ENCODE data around the gene RTL1.

The RTL1 gene
- total RNA-seq = 0 to 0.12 (median 0) reads per million in 4 experiments

DNA sequence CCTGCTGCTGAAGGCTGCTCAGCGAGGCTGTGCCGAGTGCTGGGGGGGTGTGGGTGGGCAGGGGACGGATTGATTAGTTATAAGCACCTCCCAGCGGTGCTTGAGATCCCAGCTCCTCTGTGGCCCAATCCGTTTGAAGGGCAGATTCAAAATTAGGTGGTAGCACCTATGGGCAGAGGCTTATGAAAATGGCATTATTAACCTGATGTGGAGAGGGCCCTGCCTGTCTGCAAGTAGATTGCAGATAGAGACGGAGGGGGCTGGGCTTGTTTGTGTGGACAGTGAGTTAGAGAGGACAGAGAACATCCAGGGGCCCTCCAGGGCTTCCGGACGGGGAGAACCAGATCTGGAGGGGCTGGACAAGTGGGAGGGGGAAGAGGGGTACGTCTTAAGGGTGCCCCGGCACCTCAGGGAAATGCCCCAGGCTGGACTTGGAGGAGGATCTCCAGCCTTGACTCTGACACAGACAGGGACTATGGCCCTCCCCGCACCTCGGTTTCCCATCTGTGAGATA lies at the start of gene RTL1:
Gene RTL1, minus strand, starts transcription at position 51 of the 514 bp plus-strand sequence. CDS start 18,934 bp downstream, outside the sequence.
- no peak for DNase-seq

DNA sequence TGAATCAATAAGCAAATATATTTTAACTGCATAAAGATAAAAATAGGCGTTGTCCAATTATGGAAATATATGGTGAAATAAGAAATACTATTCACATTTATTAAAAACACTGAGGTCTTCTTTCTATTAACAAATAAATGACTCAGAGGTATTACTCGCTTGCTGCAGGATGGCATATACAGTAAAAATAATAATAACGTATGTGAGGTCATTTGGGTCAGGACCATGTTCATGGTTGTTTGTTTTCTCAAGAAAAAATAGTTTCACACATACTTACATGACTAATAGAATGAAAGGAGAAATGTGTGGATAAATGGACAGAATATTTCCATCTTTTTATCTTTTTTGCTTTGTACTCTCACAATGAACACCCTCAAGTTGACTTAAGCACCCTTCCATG lies 46.5 kb upstream of the RTL1 start:
- DNase-seq = no peak

DNA sequence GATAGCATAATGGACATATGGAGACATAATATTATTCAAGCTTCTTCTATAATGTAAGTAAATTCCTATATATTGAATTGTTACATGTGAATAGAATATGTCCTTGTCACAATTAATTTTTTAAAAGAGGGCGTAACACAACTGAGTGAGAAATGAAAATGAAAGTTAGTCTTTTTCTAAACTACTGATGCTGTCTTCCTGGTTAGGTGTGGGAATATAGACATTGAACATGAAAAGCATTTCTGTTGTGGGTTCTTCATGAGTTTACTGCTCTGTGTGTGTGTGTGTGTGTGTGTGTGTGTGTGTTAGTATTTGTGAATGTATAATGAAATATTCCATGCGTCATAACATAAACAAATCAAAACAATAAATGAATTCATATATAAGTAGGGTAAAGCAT lies 40.5 kb upstream of the RTL1 start:
- DNase-seq = no peak

DNA sequence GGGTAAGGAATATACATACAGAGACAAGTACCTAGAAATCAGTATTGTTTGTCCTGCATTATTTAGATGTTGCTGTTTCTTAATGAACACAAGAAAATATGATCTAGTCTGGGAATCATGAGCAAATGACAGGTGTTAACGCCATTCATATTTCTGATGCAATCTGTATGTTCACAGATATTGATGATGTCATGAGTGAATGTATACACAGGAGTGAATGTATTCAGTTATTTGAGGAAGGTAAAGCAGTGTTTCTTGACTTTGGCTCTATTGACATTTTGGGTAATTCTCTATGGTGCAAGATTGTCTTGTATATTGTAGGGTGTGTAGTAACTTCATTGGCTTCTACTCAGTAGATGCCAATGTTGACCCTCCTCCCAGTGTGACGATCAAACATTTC lies 26.7 kb upstream of the RTL1 start:
- no peak for DNase-seq

DNA sequence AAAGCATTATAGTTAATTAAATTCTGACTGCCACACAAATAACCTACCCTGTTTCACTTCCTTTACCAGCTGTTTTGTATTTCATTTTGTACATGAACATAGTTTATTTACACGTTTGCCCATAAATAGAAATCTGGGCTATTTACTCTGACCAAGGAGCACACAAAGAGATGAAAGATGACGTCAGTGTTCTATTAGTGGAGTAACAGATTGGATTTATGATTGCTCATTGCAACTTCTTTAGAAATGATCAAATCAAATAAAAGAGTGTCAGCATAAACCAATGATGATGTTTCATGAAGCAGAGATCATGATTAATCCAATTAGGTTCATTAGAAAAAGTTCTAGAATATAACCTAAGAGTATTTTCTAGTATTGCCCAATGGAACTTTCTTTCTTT lies 12.0 kb upstream of the RTL1 start:
- no peak for DNase-seq

DNA sequence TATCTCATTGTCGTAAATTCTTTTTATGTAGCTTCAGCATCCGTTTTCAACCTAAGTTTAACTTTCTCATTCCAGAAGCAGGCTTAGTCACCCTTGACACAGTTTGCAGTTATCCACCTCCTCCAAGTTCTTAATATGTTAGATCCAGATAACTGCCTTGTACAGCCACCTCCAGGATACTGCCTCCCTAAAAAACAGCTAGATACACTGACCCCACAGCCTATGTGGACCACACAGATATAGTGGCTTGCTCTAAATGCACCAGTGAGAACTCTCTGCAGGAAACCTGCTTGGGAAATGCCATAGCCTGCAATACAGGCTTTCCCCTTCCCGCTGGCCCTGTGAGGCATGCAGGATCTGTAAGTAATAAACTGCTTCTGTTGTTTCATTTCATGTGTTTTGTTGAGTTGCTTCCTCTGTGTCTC lies 11.1 kb upstream of the RTL1 start:
- DNase-seq = no peak

DNA sequence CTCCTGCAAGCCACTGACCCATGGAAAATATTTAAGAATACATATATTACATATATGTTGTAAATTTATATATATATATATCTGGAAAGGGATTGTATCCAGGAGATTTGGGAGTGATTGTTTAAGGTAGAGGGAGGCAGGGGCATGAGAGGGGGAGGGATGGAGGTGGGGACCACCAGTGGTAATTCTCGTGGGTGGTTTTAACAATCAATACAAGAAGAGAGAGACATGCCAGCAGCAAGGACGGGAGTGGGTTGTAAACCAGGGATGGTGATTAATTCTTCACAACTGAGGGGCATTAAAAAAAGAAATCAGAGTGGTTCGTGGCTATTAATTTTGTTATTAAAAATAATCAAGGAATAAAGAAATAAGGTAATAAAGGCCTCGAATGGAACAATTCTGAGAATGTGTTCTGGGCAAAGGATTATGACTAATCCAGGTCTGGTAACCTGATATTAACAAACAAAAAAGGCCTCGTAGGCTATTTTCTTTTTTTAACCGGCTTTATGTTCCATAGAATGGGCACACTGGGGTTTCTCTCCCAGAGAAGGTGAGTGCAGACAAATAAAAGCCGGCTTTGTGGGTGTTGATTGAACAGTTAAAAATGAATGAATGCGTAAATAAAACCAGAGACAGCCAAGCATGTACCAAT lies 8.3 kb upstream of the RTL1 start:
- no peak for DNase-seq

DNA sequence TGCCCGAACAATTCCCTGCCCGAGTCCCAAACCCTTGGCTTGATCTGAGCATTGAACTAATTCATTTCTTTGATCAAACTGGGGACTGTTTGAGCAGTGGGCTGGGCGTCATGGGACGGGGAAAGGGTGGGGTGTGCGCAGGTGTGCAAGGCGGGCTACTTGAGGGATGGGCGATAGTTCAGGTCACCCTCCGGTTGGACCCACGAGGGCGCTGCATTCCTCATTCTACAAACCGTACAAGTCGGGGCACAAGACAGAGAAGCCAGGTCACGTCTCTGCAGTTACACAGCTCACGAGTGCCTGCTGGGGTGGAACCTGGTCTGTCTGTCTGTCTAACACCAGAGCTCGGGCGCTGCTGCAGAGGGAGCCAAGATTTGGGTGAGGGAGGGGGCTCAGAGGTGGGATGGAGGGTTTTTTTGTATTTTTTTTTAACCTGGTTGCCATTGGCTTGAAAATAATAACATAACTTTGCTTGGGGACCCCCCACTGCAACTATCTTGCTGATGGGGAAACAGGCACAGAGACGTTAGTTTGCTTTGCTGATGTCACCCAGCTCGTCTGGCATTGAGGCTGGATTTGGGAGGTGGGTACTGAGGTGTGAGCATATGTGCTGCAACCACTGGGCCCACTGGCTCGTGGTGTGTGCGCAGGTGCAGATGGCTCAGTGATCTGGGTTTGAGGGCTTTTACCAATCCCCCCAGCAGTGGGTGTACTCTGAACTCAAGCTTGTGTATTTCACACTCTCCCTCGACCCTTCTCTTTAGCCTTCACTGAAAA lies 7.6 kb upstream of the RTL1 start:
- DNase-seq = no peak

DNA sequence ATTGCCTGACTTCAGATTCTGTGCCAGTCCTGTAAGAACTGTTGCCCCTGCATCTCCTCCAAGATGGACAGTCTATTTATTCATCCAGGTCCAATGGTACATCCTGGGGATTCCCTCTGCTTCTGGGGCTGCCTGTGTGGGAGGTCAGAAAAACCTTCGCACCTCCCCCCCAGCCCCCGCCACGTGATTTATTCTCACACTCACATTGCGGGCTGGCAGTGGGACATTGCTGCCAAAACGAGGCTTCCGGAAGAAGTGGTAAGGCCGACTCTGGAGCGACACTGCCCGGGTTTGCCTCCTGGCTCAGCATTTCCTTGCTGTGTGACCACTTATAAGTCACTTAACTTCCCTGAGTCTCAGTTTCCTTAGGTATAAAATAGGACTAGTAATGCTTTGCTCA lies 5.9 kb upstream of the RTL1 start:
- DNase-seq = no peak

DNA sequence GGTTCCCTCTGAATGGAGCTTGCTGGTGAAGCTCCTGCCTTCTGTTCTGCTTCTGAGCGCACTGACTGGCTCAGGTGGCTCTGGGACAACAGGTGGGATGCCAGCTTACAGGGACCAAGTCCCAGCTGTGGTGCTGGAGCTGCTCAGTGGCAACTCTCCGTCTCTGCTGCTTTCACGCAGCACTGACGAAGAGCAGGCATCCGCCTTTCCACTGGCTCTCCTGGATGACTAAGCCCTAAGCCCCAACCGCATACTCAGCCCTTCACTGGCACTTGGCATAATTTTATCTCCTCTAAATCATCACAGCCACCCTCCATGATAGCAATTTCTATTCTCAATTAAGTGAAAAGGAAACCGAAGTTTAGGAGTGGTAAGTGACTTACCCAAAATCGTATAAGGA lies 3.7 kb upstream of the RTL1 start:
- no peak for DNase-seq

DNA sequence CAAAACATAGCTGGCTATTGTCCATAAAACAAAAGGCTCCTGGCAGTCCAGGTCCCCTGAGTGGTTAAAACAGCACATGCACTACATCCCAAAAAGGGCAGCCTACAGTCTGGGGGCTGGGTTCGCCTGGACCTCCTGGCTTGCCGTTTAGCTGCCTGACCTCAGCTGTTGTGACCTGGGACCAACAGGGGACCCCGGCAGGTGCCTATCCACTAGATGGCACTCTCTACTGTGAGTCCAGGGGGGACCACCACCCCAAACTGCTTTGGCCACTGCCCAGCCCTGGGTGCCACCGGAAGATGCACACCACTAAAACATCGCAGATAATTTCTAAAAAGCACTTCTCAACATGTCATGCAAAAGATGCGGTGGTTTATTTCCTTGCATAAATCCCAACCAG lies 2.9 kb upstream of the RTL1 start:
- DNase-seq = no peak

DNA sequence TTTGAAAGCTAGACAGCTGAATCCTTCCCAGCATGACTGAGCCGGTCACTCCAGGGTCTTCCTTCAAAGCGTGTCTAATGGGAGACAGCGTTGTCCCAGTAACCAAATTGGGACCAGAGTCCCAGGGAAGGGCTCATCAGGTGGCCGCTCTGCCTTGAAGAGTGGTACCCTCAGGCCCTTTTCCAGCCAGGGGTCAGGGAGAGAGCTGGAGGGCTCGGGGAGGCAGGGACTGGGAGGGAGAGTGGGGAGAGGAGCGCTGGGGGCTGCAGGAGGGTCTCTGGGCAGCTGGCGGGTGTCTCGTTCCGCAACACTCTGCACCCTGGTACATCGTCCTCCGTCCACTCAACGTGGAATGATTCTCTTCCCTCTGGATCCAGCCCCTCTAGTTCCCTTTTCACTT lies 1.6 kb upstream of the RTL1 start:
- DNase-seq = no peak

DNA sequence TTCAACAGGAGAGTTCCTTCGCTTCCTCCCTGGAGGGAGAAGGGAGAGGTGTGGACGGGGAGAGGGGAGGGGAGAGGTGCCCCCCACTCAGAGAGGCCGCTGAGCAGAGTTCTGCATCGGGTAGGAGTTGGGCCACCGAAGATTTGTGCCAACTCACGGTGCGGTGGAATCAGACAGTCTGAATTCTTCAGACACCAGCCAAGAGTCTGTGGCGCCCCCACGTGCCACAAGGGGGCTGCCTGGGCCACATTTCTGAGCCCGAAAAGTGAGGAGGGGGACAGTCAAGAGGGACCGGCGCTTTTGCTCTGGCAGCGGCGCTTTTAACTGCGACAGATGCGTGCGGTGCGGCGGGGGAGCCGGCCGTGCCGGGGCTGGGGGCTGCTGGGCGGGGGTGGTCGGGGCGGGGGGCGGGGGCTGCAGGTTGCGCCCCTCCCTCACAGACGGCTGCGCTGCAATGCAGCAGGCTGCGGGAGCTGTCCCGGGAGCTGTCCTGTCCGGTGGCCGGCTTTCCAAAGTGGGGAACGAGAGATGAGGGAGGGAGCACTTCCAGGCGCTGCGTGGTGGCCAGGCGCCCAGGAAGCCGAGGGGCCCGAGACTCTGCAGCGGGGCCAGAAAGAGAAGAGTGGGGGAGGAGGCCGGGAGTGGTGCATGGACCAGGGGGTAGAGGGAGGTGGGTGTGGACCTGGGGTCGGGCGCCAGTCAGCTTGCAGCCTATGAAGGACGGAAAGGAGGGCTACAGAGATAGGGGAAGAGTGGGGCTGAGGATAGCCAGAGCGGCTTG lies 975 bp upstream of the RTL1 start:
- no peak for DNase-seq

DNA sequence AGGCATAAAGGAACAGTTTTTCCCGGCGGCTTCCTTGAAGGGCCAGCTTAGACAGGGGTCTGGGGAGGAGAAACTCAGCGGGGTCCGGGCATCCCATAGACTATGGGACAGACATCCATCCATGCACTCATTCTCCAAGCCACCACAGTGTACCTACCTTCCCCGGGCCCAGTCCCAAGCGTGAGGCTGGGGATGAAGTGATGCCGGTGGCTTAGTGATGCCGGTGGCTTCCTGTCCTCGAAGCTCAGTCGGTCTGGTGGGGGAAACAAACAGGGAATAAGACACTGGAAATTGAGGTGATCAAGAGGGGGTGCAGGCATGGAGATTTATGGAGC lies 421 bp downstream of the RTL1 start:
- no peak for DNase-seq

DNA sequence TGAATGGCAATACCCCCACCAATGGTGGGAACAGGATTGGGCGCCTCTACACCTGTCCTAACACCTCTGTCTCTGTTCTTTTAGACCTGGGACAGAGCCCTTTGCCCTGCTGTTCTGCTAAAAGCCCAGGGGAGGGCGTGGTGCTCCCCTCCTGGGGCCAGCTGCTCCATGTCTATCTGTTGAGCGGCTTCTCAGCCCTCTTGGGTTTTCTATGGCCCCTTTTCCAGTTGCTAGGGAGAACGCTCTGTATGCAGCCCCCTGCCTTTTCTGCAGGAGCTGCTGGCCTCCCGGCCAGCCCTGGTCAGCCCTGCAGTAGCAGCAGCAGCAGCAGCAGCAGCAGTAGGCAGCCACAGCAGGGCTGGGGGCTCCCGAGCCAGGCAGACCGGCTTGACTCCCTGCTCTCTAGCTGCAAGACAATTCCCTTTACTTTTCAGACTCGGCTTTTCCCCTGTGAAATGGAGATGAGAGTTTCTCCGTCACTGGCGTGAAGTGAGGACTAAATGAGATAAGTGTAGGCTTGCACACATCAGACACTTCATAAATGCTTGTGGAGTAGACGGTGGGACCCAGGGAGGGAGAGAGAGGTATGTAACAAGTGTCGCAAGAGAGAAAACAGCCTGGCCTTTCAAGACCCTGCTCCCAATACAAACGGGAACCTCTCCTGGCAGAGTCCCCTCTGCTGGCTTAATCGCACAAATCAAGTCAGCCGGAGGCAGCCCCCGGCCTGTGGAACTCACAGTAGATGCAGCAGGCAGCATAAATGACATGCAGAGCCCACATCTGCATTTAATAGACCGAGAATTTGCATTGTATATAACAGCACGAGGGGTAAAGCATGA lies 1.0 kb downstream of the RTL1 start:
- DNase-seq = no peak

DNA sequence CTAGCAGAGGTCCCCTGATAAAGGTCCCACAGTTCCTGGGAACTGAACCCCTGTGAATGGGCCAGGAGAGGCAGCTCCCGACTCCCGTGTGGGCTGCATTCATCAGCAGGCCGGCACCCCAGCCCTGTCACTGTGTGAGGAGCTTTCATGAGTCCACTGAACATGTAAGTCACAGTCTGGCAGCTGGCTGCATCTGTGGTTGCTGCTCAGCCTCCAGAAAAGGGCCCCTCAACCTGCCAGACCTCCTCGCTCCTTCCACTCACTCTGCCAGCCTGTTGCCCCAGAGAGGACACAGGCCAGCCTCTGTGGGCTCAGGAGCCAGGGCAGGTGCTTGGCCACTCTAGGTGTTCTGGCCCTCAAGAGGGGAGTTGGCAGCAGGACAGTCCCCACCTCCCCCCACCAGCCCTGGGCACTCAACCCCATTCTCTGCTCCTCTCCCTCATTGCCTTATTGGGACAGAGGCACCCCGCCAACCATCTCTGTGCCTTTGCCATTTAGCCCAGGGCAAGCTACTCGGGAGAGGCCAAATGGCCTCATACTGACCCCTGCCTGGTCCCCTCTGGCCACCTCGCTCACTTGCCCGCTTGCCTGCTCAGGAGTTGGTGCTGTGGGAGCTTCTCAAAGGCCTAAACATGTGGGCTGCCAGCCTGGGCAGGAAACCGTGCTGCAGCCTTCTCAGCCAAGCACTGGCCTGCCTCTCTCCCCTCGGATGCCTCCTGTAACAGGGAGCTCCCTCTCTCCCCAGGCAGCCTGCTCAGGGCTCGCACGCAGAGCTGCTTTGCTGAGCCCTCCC lies 1.9 kb downstream of the RTL1 start:
- no peak for DNase-seq

DNA sequence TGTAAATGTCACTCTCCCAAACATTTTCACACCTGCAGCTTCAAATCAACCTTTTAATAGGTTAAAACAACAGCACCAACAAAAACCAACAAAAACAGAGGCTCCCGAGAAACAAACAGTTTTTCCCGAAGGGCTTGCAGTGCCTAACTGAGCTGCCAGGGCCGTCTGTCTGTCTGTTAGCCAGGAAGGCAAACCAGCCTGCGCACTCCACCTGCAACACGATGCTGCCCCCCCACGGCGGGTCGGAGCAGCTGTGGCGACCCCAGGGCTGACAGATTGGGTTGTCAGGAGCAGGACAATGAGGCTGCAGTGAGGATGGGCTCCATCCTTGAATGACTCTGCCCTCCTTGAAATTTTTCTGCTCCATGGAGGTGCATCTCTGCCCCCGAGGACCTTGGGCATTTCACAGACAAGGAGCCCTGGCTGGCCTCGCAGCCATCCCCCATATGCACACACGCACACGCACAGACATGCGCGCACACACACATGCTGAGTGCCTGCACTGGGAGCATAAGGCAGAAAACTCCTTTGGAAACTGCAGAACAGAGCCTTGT lies 2.6 kb downstream of the RTL1 start:
- DNase-seq = no peak

DNA sequence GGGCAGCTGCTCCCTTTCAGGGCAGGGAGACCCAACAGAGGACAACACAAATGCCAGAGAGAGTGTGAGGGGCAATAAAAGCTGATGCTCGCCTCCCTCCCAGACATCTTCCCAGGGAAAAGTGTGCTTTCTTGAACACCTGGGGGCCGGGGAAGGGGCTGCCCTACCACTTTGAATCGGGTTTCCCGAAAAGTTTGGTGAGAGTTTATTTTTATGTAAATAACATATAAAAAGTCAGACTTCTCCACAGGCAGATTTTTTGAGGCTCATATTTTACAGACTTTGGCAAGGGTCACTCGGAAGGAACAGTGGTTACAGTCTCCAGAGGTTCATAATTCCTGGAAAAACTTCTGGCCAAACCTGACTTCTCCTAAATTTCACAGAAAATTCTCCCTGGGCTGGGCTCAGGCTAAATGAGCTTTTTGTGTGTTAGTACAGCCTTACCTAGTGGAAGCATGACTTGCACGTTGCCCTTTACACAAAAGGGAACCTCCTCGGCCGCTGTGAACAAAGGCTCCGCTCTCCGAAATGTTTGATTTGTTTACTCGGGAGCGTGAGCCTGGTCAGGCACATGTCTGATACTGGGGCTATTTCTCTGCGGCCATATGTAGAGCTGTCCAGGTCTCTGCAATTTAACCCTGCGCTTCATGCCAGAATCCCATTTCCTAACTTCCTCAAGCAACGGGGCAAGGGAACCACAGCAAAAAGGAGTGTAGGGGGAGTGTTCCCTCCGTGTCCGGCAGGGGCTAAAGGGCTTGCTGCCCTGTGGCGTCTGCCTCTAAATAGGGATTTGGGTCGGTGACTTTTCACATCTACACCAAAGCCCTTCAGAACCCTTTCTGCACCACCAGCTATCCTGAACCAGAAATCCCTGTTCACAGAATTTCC lies 3.4 kb downstream of the RTL1 start:
- DNase-seq = no peak

DNA sequence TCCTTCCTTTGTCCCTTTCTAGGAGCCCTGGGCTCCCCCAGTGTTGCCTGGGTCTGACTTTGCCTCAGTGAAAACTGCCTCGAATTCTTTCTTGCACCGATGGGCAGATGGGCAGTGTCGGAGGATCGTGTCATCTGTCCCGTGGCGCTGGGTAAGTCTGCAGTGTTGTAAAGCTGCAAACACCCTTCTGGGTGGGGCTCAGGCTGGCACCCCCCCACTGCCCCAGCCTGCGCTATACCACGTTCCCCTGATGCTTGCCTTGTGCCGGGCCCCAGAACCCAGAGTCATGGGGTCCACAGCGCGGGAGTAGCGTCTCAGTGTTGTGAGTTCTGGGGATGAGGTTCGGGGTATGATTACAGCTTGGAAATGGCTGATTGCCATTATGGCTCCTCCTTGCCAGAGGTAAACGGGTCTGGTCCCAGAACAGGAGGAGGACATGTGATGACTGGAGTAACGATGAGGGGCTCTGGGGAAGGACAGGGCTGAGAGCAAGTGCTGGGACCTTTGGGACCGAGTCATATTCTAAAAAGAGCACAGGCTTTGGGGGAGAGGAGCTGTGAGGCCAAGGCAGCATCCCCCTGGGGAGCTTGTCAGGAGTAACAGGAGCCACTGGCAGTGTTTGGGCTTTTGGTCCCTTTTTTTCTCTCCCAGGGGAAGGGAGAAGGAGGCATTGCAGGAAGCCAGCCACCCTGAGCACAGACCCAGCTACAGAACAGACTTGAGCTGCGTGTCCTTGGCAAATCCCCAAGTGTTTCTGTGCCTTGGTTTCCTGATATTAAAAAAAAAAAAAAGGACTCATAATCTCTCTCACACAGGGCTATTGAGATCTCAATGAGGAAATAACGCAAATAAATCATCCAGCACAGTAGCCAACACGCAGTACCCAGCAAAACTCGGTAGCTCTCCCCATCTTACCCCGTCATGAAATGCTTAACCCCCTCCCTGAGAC lies 4.3 kb downstream of the RTL1 start:
- DNase-seq = no peak

Measured in effector CD8-positive, alpha-beta T cell (primary cell).